GM12878 (cell line): ENCODE measurements around the gene PMF1. TPM values are rescaled to one million over a fixed set of nuclear protein-coding genes. Genes with fewer than 3 reads are reported as not detected.

ENCODE experiments used
- BHLHE40 ChIP-seq, 2 experiments: fragments of 450-650 bp in 1 of 2; IDR thresholded peaks; 2 replicates each; pipeline ENCODE4 v1.6.1; 2011 to 2017; ENCODE audit warnings: low read depth in 2 of 2, borderline replicate concordance in 1 of 2, improper control_type of control experiment in 1 of 2, low read length in 1 of 2, mild to moderate bottlenecking in 1 of 2
- CBX5 ChIP-seq: sonication (generic); IDR thresholded peaks from 2 replicates; pipeline ENCODE4 v1.6.1; 2016; ENCODE audit warnings: low read depth, moderate library complexity, mild to moderate bottlenecking, inconsistent platforms
- CHD1 ChIP-seq: IDR thresholded peaks from 2 replicates; pipeline ENCODE4 v1.6.1; 2012; ENCODE audit warnings: low read depth, low read length, improper control_type of control experiment
- CHD4 ChIP-seq: fragments of 200-600 bp; sonication (generic); IDR thresholded peaks from 2 replicates; pipeline ENCODE4 v1.6.1; 2016; ENCODE audit warnings: mild to moderate bottlenecking
- CREB1 ChIP-seq: IDR thresholded peaks from 2 replicates; pipeline ENCODE4 v1.6.1; 2012; ENCODE audit warnings: low read depth, mild to moderate bottlenecking, inconsistent platforms
- ELK1 ChIP-seq: IDR thresholded peaks from 2 replicates; pipeline ENCODE4 v1.6.1; 2012; ENCODE audit warnings: low read depth, low read length, improper control_type of control experiment
- EP300 ChIP-seq, 2 experiments: fragments of 150-350 bp in 1 of 2; IDR thresholded peaks; 2 replicates each; pipeline ENCODE4 v1.6.1; 2011 to 2012; ENCODE audit warnings: low read depth in 2 of 2, low read length in 2 of 2, borderline replicate concordance in 1 of 2, improper control_type of control experiment in 1 of 2, inconsistent platforms in 1 of 2; ENCODE audit not compliant: control insufficient read depth in 1 of 2
- GATAD2B ChIP-seq: fragments of 450-650 bp; conservative IDR thresholded peaks from 2 replicates; pipeline ENCODE4 v1.6.1; 2017; ENCODE audit warnings: low read depth, mild to moderate bottlenecking, moderate library complexity
- HCFC1 ChIP-seq: fragments of 150-350 bp; IDR thresholded peaks from 2 replicates; pipeline ENCODE4 v1.6.1; 2014; ENCODE audit warnings: low read length
- HDAC6 ChIP-seq: fragments of 200-600 bp; sonication (generic); IDR thresholded peaks from one replicate; pipeline ENCODE4 v1.8.0; 2017; ENCODE audit warnings: antibody characterized with exemption; ENCODE audit not compliant: unreplicated experiment
- LARP7 ChIP-seq: fragments of 450-650 bp; IDR thresholded peaks from 2 replicates; pipeline ENCODE4 v1.6.1; 2017; ENCODE audit warnings: mild to moderate bottlenecking
- MYB ChIP-seq: fragments of 150-350 bp; IDR thresholded peaks from 2 replicates; pipeline ENCODE4 v1.6.1; 2014; ENCODE audit warnings: mild to moderate bottlenecking, low read depth, low read length, borderline replicate concordance
- MYC ChIP-seq: IDR thresholded peaks from 2 replicates; pipeline ENCODE4 v1.6.1; 2011; ENCODE audit warnings: mild to moderate bottlenecking, low read length, moderate library complexity, inconsistent platforms; ENCODE audit not compliant: insufficient read depth, insufficient replicate concordance, insufficient read length, severe bottlenecking
- NR2C2 ChIP-seq: IDR thresholded peaks from 2 replicates; pipeline ENCODE4 v1.6.1; 2011; ENCODE audit warnings: borderline replicate concordance, low read depth; ENCODE audit not compliant: control insufficient read depth, insufficient read length
- POLR2AphosphoS5 ChIP-seq: IDR thresholded peaks from 2 replicates; pipeline ENCODE4 v1.6.1; 2011; ENCODE audit warnings: mild to moderate bottlenecking, low read length, inconsistent platforms
- RCOR1 ChIP-seq: conservative IDR thresholded peaks from 2 replicates; pipeline ENCODE4 v1.6.1; 2012; ENCODE audit warnings: low read depth, low read length, improper control_type of control experiment
- SMARCA5 ChIP-seq: fragments of 450-650 bp; IDR thresholded peaks from 2 replicates; pipeline ENCODE4 v1.6.1; 2017; ENCODE audit warnings: mild to moderate bottlenecking
- TARDBP ChIP-seq: IDR thresholded peaks from 2 replicates; pipeline ENCODE4 v1.6.1; 2016; ENCODE audit warnings: borderline replicate concordance
- ZBED1 ChIP-seq: IDR thresholded peaks from 2 replicates; pipeline ENCODE4 v1.6.1; 2016; ENCODE audit warnings: borderline replicate concordance
- ZNF217 ChIP-seq: fragments of 450-650 bp; IDR thresholded peaks from 2 replicates; pipeline ENCODE4 v1.6.1; 2017; ENCODE audit warnings: antibody characterized with exemption, mild to moderate bottlenecking
- ZNF687 ChIP-seq: fragments of 450-650 bp; IDR thresholded peaks from 2 replicates; pipeline ENCODE4 v1.6.1; 2017; ENCODE audit warnings: mild to moderate bottlenecking, moderate library complexity
- polyA plus RNA-seq, 11 experiments: library from polyadenylated mRNA; depleted of rRNA in 4 of 11; unstranded in 6 of 11; stranded (reverse) in 5 of 11; fragments of >200 nt; fragmentation: Nextera tagmentation in 4 of 11; fragmentation: Illumina TruSeq in 1 of 11; extraction: Ambion mirVana in 4 of 11; extraction: Trizol in 1 of 11; gene quantifications; 1 replicate in 1 of 11; 2 replicates in 10 of 11; pipeline versions ENCODE4 v1.2.1 to v1.2.3, GENCODE V29; 2011 to 2016; ENCODE audit warnings: inconsistent platforms in 2 of 11, missing spikeins in 2 of 11, low read depth in 1 of 11
- total RNA-seq, 4 experiments: library from RNA; depleted of rRNA in 3 of 4; stranded (reverse); fragments of >200 nt in 3 of 4; fragmentation: Illumina TruSeq in 1 of 4; extraction: Trizol in 1 of 4; gene quantifications; 2 replicates each; pipeline versions ENCODE4 v1.2.1 to v1.2.3, GENCODE V29; 2013 to 2021
- TF ChIP-seq, protein P1 (sequence below): fragments of 450-650 bp; formaldehyde crosslinking; IDR thresholded peaks from 2 replicates; pipeline ENCODE4 v1.5.0; 2022; ENCODE audit warnings: mild to moderate bottlenecking, missing genetic modification characterization

PMF1 gene
- total and polyA plus RNA-seq, 10 of the 15 experiments (the other 5 are each of a cell fraction or from before 2014, with no cell fraction given), result 6.7 to 105 (median 67.3) TPM

- no peak for TF ChIP-seq CHD4
- TF ChIP-seq HCFC1, result no peak
- no peak for TF ChIP-seq ZBED1
- TF ChIP-seq BHLHE40 (IDR thresholded peaks at IDR 0.05; ENCODE audit: borderline replicate concordance in 1 of 2, low read depth in 2 of 2, low read length in 1 of 2), result peak in 1 of 2 experiments; percentile 55; a peak in 1 of 4 replicates
- no peak for TF ChIP-seq CBX5
- no peak for TF ChIP-seq RCOR1
- peak; percentile 76; the same call in 1 of the 2 replicates for TF ChIP-seq GATAD2B
- no peak for TF ChIP-seq MYB
- TF ChIP-seq NR2C2, result no peak
- TF ChIP-seq, protein P1, sequence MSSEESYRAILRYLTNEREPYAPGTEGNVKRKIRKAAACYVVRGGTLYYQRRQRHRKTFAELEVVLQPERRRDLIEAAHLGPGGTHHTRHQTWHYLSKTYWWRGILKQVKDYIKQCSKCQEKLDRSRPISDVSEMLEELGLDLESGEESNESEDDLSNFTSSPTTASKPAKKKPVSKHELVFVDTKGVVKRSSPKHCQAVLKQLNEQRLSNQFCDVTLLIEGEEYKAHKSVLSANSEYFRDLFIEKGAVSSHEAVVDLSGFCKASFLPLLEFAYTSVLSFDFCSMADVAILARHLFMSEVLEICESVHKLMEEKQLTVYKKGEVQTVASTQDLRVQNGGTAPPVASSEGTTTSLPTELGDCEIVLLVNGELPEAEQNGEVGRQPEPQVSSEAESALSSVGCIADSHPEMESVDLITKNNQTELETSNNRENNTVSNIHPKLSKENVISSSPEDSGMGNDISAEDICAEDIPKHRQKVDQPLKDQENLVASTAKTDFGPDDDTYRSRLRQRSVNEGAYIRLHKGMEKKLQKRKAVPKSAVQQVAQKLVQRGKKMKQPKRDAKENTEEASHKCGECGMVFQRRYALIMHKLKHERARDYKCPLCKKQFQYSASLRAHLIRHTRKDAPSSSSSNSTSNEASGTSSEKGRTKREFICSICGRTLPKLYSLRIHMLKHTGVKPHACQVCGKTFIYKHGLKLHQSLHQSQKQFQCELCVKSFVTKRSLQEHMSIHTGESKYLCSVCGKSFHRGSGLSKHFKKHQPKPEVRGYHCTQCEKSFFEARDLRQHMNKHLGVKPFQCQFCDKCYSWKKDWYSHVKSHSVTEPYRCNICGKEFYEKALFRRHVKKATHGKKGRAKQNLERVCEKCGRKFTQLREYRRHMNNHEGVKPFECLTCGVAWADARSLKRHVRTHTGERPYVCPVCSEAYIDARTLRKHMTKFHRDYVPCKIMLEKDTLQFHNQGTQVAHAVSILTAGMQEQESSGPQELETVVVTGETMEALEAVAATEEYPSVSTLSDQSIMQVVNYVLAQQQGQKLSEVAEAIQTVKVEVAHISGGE, result no peak
- TF ChIP-seq LARP7, result peak; percentile 50; the same call in 1 of the 2 replicates
- TF ChIP-seq POLR2AphosphoS5, result 0 out of 2 replicates have a peak, but pooled peaks have one; percentile 32
- no peak for TF ChIP-seq CHD1
- TF ChIP-seq HDAC6, result peak; percentile 76
- no peak for TF ChIP-seq ZNF217
- TF ChIP-seq MYC, result no peak
- no peak for TF ChIP-seq CREB1
- no peak for TF ChIP-seq EP300 (IDR thresholded peaks at IDR 0.05; ENCODE audit: borderline replicate concordance in 1 of 2, control insufficient read depth in 1 of 2, low read depth in 2 of 2, low read length in 2 of 2)
- TF ChIP-seq ZNF687, result peak; percentile 95
- TF ChIP-seq ELK1, result no peak
- TF ChIP-seq SMARCA5, result 0 out of 2 replicates have a peak, but pooled peaks have one; percentile 5
- no peak for TF ChIP-seq TARDBP
These were observed 32.8 kb downstream of the PMF1 start (continued) for GRCh38 chr1:156245451-156246232.
